WTC11 (cell line): ENCODE measurements around the gene ATP1B3. TPM values are rescaled to one million over a fixed set of nuclear protein-coding genes. Genes with fewer than 3 reads are reported as not detected.

Source experiments
- ATAC-seq: fragments of 200-7000 bp; cut with Tn5 transposase; 2 replicates; pipeline ENCODE4 v1.10.0; 2021; ENCODE audit warnings: mild to moderate bottlenecking, moderate library complexity
- CTCF ChIA-PET: fragments of 300-600 bp; sonication (Branson Sonifier 250); formaldehyde crosslinking; loops from one replicate; lab custom pipeline; 2021; ENCODE audit warnings: antibody characterized with exemption; lab: Charles Lee
- POLR2A ChIA-PET: fragments of 350-600 bp; sonication (Branson Sonifier 250); formaldehyde crosslinking; loops from one replicate; lab custom pipeline; 2021; ENCODE audit warnings: antibody characterized with exemption; lab: Charles Lee
- DNase-seq: peaks from one replicate; pipeline ENCODE4 v3.0.0; 2021; ENCODE audit warnings: low spot score
- H3K27ac Mint-ChIP-seq: 2 replicates; pipeline ENCODE4 v1.8.0; 2021; ENCODE audit warnings: mixed read lengths
- H3K27me3 Mint-ChIP-seq: 2 replicates; pipeline ENCODE4 v1.8.0; 2021; ENCODE audit warnings: low read depth, mild to moderate bottlenecking, moderate library complexity, mixed read lengths
- H3K36me3 Mint-ChIP-seq: 2 replicates; pipeline ENCODE4 v1.8.0; 2021; ENCODE audit warnings: mixed read lengths
- H3K4me1 Mint-ChIP-seq: 2 replicates; pipeline ENCODE4 v1.8.0; 2022; ENCODE audit warnings: mixed read lengths
- H3K4me3 Mint-ChIP-seq: 2 replicates; pipeline ENCODE4 v1.8.0; 2021; ENCODE audit warnings: mild to moderate bottlenecking, moderate library complexity, mixed read lengths
- H3K9me3 Mint-ChIP-seq: 2 replicates; pipeline ENCODE4 v1.8.0; 2021; ENCODE audit warnings: mixed read lengths
- ESRRA ChIP-seq: sonication (generic); formaldehyde crosslinking; IDR thresholded peaks from 2 replicates; pipeline ENCODE4 v1.8.1; 2022; ENCODE audit warnings: mild to moderate bottlenecking, missing genetic modification reagents, borderline replicate concordance
- GTF2I ChIP-seq: fragments of 250-450 bp; sonication (Bioruptor Pico); conservative IDR thresholded peaks from 2 replicates; pipeline ENCODE4 v1.4.0; 2021; ENCODE audit warnings: mild to moderate bottlenecking
- NR1H2 ChIP-seq: sonication (generic); formaldehyde crosslinking; IDR thresholded peaks from 2 replicates; pipeline ENCODE4 v1.9.0; 2021; ENCODE audit warnings: mild to moderate bottlenecking, moderate library complexity, missing genetic modification reagents
- NR2C2 ChIP-seq: sonication (generic); formaldehyde crosslinking; IDR thresholded peaks from 2 replicates; pipeline ENCODE4 v1.8.0; 2022; ENCODE audit warnings: mild to moderate bottlenecking, missing genetic modification reagents
- TEAD1 ChIP-seq: sonication (generic); formaldehyde crosslinking; IDR thresholded peaks from 2 replicates; pipeline ENCODE4 v1.8.0; 2022; ENCODE audit warnings: mild to moderate bottlenecking, missing genetic modification reagents
- ZBTB21 ChIP-seq: sonication (generic); formaldehyde crosslinking; IDR thresholded peaks from 2 replicates; pipeline ENCODE4 v1.8.1; 2023; ENCODE audit warnings: mild to moderate bottlenecking, missing genetic modification reagents, borderline replicate concordance
- ZNF138 ChIP-seq: sonication (generic); formaldehyde crosslinking; conservative IDR thresholded peaks from 2 replicates; pipeline ENCODE4 v1.8.1; 2022; ENCODE audit warnings: mild to moderate bottlenecking, moderate library complexity, missing genetic modification reagents
- ZNF317 ChIP-seq: sonication (generic); formaldehyde crosslinking; IDR thresholded peaks from 2 replicates; pipeline ENCODE4 v1.8.1; 2023; ENCODE audit warnings: low read depth, mild to moderate bottlenecking, moderate library complexity, missing genetic modification reagents, borderline replicate concordance
- ZNF416 ChIP-seq: fragments of 250-450 bp; sonication (Bioruptor Pico); IDR thresholded peaks from 2 replicates; pipeline ENCODE4 v1.9.0; 2021; ENCODE audit warnings: mild to moderate bottlenecking, inconsistent platforms
- ZNF423 ChIP-seq: fragments of 250-450 bp; sonication (Bioruptor Pico); IDR thresholded peaks from 2 replicates; pipeline ENCODE4 v2.1.2; 2022; ENCODE audit warnings: mild to moderate bottlenecking, moderate library complexity
- ZSCAN18 ChIP-seq: fragments of 250-450 bp; sonication (Bioruptor Pico); IDR thresholded peaks from 2 replicates; pipeline ENCODE4 v2.1.2; 2022; ENCODE audit warnings: mild to moderate bottlenecking, moderate library complexity
- total RNA-seq: library from RNA; stranded (reverse); gene quantifications from 3 replicates; pipeline ENCODE4 v1.2.3, GENCODE V29; 2021
- TF ChIP-seq, protein P1 (sequence below): sonication (generic); formaldehyde crosslinking; IDR thresholded peaks from 2 replicates; pipeline ENCODE4 v1.8.0; 2022; ENCODE audit warnings: mild to moderate bottlenecking, missing genetic modification reagents
- TF ChIP-seq, protein P2 (sequence below): sonication (generic); formaldehyde crosslinking; IDR thresholded peaks from 2 replicates; pipeline ENCODE4 v1.8.1; 2023; ENCODE audit warnings: mild to moderate bottlenecking, moderate library complexity, missing genetic modification reagents
- TF ChIP-seq, protein P3 (sequence below): sonication (generic); formaldehyde crosslinking; IDR thresholded peaks from 2 replicates; pipeline ENCODE4 v1.8.1; 2022; ENCODE audit warnings: low read depth, mild to moderate bottlenecking, moderate library complexity, missing genetic modification reagents, borderline replicate concordance
- TF ChIP-seq, protein P4 (sequence below): sonication (generic); formaldehyde crosslinking; conservative IDR thresholded peaks from 2 replicates; pipeline ENCODE4 v1.8.1; 2022; ENCODE audit warnings: mild to moderate bottlenecking, missing genetic modification reagents
- TF ChIP-seq, protein P5 (sequence below): sonication (generic); formaldehyde crosslinking; IDR thresholded peaks from 2 replicates; pipeline ENCODE4 v1.8.0; 2023; ENCODE audit warnings: mild to moderate bottlenecking, missing genetic modification reagents

The ATP1B3 gene
- total RNA-seq, 1 experiment from 2014 or later = 189 TPM

DNA sequence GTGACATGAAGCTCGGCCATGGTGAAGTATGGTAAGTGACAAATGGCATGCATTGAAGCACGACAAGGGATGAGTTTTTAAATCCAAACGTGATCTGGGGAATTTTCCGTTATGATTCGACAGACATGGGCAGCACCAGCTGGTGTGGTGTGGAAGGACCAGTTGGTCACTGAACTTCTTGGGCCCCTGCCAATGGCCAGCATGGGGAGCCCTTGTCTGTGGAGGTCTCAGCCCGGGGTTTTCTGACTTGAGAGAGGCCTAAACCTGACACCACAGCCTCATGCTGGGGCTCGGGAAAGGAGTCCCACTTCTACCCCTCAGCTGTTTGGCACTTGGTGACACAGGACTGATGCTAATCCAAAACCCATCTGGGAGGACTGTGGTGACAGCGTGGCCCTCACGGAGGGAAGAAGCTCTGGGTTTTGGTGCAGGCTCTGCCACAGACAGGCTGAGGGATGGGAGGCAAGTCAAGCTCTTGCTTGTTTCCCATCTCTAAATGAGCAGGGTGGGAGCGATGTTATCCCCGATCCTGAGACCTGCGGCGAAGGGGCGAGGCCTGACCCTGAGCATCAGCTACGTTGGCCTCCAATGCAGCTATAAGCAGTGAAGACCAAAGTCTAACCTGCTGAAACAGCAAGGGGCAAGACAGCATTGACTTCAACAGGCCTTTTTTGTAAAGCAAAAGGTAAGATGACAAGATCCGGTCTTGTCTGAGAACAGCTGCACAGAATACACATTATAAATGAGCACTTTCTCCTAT is 69.5 kb downstream of the ATP1B3 start:
- Mint-ChIP-seq H3K9me3 (no peaks in the 10 kb centered on the region), H3K4me3 (no peak overlapping the region), H3K27me3 (no peaks in the 10 kb centered on the region), H3K36me3 (peaks cover 3% of the 10 kb centered on the region; the same call in 1 of the 2 replicates), H3K4me1 (no peaks in the 10 kb centered on the region; the same call in 1 of the 2 replicates), H3K27ac (no peak overlapping the region)
- ChIA-PET CTCF (interaction anchor here (1.1 kb wide), 1 partner anchor 301 kb away, joined by 3 read pairs; no protein-coding TSS in a partner anchor), POLR2A (interaction anchor here (1.0 kb wide), 1 partner anchor 71 kb away, joined by 3 read pairs; no protein-coding TSS in a partner anchor)
- no peak for DNase-seq
- ATAC-seq = no peak; the same call in 1 of the 2 replicates
- TF ChIP-seq, protein P1, sequence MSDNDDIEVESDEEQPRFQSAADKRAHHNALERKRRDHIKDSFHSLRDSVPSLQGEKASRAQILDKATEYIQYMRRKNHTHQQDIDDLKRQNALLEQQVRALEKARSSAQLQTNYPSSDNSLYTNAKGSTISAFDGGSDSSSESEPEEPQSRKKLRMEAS = no peak
- TF ChIP-seq, protein P2, sequence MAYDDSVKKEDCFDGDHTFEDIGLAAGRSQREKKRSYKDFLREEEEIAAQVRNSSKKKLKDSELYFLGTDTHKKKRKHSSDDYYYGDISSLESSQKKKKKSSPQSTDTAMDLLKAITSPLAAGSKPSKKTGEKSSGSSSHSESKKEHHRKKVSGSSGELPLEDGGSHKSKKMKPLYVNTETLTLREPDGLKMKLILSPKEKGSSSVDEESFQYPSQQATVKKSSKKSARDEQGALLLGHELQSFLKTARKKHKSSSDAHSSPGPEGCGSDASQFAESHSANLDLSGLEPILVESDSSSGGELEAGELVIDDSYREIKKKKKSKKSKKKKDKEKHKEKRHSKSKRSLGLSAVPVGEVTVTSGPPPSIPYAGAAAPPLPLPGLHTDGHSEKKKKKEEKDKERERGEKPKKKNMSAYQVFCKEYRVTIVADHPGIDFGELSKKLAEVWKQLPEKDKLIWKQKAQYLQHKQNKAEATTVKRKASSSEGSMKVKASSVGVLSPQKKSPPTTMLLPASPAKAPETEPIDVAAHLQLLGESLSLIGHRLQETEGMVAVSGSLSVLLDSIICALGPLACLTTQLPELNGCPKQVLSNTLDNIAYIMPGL = no peak
- no peak for TF ChIP-seq ZNF423 (CRISPR knock-in tag)
- no peak for TF ChIP-seq ZNF416 (CRISPR knock-in tag)
- no peak for TF ChIP-seq NR2C2
- TF ChIP-seq, protein P3, sequence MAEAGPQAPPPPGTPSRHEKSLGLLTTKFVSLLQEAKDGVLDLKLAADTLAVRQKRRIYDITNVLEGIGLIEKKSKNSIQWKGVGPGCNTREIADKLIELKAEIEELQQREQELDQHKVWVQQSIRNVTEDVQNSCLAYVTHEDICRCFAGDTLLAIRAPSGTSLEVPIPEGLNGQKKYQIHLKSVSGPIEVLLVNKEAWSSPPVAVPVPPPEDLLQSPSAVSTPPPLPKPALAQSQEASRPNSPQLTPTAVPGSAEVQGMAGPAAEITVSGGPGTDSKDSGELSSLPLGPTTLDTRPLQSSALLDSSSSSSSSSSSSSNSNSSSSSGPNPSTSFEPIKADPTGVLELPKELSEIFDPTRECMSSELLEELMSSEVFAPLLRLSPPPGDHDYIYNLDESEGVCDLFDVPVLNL (CRISPR knock-in tag) = no peak
- no peak for TF ChIP-seq TEAD1 (CRISPR knock-in tag)
- no peak for TF ChIP-seq ZBTB21
- no peak for TF ChIP-seq ESRRA
- TF ChIP-seq GTF2I (CRISPR knock-in tag) = no peak
- TF ChIP-seq, protein P4, sequence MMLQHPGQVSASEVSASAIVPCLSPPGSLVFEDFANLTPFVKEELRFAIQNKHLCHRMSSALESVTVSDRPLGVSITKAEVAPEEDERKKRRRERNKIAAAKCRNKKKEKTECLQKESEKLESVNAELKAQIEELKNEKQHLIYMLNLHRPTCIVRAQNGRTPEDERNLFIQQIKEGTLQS (CRISPR knock-in tag) = no peak
- TF ChIP-seq ZNF317 (CRISPR knock-in tag) = no peak
- TF ChIP-seq, protein P5, sequence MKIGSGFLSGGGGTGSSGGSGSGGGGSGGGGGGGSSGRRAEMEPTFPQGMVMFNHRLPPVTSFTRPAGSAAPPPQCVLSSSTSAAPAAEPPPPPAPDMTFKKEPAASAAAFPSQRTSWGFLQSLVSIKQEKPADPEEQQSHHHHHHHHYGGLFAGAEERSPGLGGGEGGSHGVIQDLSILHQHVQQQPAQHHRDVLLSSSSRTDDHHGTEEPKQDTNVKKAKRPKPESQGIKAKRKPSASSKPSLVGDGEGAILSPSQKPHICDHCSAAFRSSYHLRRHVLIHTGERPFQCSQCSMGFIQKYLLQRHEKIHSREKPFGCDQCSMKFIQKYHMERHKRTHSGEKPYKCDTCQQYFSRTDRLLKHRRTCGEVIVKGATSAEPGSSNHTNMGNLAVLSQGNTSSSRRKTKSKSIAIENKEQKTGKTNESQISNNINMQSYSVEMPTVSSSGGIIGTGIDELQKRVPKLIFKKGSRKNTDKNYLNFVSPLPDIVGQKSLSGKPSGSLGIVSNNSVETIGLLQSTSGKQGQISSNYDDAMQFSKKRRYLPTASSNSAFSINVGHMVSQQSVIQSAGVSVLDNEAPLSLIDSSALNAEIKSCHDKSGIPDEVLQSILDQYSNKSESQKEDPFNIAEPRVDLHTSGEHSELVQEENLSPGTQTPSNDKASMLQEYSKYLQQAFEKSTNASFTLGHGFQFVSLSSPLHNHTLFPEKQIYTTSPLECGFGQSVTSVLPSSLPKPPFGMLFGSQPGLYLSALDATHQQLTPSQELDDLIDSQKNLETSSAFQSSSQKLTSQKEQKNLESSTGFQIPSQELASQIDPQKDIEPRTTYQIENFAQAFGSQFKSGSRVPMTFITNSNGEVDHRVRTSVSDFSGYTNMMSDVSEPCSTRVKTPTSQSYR (CRISPR knock-in tag) = no peak
- no peak for TF ChIP-seq NR1H2 (CRISPR knock-in tag)
- no peak for TF ChIP-seq ZNF138 (CRISPR knock-in tag)

- CTCF ChIA-PET = interaction anchor here (0.6 to 1.1 kb wide), 3 partner anchors 11 to 156 kb away, joined by 4 to 5 read pairs (median 4); no protein-coding TSS in a partner anchor
Measured at GRCh38 chr3:141949399-141949798, 73.0 kb downstream of the ATP1B3 start.

More at GRCh38 chr3:141949399-141949798, 73.0 kb downstream of the ATP1B3 start:
- POLR2A ChIA-PET = no interaction called here
- H3K36me3 Mint-ChIP-seq = peaks cover 19% of the 10 kb centered on the region
- no peak for TF ChIP-seq ZBTB21
- no peak for TF ChIP-seq ZSCAN18 (CRISPR knock-in tag)
- H3K4me1 Mint-ChIP-seq = no peaks in the 10 kb centered on the region; the same call in 1 of the 2 replicates
- H3K9me3 Mint-ChIP-seq = no peaks in the 10 kb centered on the region
- H3K27me3 Mint-ChIP-seq = no peaks in the 10 kb centered on the region
- ATAC-seq (no peak), DNase-seq (no peak)
- H3K4me3 Mint-ChIP-seq = no peak overlapping the region
- H3K27ac Mint-ChIP-seq = no peak overlapping the region; the same call in 1 of the 2 replicates
